Stimulated activated CD4-positive, alpha-beta T cell treated with anti-CD3 and anti-CD28 coated beads, TNF-alpha, amount 100 ng/mL, for 48 hours (primary cell): Measurements from ENCODE around the gene SLC6A15.

ENCODE experiments used
- DNase-seq, 3 donors: peaks; one replicate each; pipeline ENCODE4 v3.0.0-alpha.2; 2020; ENCODE audit warnings: low read depth in 3 of 3

Gene SLC6A15

DNA sequence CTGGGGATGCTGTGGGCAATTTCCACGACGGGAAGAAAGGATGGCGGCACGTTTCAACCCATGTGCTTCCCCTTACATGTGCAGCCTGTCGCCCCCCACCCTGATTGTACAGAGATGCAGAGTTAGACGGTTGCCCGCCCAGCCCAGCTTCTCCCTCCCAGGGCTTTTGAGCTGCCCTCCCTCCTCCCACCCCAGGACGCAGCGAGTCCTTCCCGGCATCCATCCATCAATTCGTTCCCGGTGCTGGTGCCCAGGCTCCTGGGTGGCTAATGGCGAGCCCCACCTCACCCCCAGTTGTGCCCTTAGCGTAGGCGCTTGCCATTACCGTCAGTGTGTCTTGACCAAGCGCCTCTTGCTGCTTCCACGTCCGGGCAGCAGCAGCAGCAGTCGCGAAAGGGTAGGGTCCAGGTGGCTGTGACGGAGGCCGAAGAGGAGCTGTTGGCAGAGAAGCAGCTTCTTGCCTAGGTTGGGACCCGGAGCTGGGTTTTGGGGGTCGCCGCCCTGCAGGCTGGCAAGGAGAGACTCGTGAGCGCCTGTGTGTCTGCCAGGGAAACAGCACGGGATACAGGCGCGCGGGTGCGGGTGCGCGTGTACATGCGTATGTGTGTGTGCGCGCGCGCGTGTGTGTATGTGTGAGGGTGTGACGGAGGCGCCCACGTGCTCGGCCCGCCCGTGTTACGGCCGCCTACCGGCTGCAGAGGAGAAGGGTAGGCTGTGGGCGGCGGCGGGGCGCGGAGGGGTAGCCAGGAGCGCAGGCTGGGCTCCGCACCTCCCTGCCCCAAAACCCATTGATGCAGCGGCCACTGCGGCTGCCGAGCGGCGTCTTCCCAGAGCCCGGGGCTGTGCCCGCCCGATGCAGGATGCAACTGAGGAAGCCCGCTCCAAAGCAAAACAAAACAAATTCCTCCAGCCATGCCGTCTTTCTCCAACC, at the start of gene SLC6A15:
Gene SLC6A15 (minus strand): TSS at position 602 of the 931 bp plus-strand sequence. CDS start 20,679 bp downstream, outside the sequence.
- DNase-seq = peak in 2 of 3 donors; percentile 1 to 8

DNA sequence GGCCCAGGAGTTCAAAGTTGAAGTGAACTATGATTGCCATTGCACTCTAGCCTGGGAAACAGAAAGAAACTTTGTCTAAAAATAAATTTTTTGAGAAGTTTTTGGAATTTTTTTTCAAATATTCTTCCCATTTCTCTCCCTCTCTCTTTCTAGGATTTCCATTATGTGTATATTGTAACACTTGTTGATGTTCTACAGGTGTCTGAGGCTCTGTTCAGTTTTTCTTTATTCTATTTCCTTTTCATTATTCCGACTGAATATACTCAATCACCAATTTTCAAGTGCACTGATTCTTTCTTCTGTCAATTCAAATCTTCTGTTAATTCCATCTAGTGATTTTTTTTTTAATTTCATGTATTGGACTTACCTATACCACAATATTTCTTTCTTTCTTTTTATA, 48.3 kb upstream of the SLC6A15 start:
- no peak for DNase-seq

DNA sequence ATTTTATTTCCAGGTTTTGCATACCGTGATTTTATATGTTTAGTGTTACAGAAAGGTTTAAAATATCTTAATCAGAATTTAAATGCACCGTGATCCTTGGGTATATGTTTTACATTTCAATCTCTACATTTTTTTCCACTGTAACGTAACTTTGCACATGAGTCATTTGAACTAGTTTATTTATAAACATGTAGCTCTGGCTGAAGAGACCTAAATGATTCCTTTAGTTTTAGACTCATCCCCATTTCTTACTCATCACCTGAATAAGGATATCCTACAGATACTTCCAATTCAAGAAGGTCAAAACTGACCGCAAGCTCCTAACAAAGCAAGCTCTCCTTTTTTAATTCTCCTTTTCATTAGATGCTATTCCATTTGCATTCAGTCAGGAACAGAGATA, 42.7 kb upstream of the SLC6A15 start:
- no peak for DNase-seq

DNA sequence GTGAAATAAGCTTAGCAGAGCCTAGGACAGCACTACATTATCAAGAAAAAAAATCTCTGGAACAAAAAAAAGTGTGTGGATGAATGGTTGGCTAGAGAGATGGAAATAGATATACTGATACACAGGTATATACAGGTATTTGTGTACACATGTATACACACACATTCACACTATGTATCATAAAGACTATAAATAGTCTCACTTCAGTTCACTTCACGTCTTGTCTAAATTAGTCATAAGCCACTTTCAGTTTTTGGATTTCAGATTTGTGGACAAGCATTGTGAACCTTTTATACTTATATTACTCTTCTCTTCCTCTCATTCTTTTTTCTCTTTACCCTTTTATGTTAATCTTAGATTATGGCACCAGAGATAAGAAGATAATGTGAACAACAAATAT, 41.8 kb upstream of the SLC6A15 start:
- DNase-seq = no peak

DNA sequence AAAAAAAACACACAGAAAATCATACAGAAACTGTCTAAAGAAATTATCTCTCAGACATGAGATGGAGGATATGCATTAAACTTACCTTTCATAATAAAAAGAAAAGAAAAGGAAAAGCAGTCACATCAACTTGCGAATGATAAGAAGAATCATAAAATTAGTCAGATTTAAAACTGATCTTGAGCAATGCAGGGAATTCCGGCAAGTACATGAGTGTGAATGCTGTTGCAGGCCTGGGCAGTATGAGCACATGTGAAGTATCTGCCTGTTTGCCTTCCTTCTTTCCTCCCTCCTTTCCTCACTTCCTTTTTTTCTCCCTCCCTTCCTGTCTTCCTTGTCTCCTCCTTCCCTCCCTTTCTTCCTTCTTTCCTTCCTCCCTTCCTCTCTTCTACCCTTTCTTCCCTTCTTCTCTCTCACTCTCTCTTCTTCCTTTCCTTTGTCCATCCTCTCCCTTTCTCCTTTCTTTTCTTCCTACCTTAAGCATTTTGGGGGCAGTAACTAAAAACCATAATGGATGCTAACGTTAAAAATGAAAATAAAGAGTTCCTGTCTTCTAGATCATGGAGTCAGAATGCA, 38.5 kb upstream of the SLC6A15 start:
- DNase-seq = no peak

DNA sequence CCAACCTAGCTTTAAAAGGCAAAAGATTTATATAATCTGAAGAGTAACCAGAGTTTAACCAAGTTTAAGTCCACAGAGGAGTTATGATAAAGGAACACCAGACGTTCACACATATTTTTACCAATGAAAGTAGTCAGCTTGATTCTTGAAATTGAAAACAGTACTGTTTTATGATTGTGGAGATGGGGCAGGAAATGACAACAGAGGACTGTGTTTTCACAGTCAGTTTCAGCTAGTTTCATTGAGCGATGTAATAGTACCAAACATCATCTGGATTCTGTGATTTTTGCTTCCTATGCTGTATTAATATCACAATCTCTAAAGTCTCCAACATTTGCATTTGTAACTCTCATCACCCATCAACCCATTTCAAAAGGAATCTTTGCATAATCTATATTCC, 34.2 kb upstream of the SLC6A15 start:
- DNase-seq = no peak

DNA sequence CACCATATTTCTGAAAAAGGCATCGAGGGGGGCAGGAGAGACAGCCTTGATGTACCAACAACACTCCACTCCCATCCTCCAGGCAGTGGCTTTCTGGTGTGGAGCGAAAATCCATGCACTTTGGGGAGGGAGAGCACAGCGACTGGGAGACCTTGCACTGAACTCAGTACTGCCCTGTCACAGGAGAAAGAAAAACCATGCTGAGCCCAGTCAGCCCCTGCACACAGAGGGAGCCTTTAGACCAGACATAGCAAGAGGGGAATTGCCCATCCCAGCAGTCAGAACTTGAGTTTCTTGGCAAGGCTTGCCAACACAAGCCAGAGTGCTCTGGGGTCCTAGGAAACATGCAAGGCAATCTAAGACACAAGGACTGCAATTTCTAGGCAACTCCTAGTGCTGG, 24.8 kb upstream of the SLC6A15 start:
- no peak for DNase-seq

DNA sequence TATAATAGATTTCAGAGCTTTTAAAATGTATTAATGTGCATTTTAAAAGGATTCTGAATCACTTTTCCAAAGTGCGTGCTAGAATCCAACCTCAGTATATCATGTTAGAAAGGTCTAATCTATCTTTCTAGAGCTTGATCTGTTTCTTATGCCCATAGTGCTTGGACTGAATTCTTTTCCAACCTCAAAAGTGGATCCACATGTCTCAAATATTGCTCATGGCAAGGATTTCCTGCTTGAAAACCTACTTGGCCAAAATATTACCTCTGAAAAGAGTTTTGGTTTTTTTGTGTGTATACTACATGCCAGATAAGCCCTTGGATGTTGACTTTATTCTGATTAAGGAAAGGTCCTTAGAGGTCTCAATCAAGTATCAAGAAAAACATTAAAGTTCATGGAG, 16.9 kb upstream of the SLC6A15 start:
- DNase-seq = no peak

DNA sequence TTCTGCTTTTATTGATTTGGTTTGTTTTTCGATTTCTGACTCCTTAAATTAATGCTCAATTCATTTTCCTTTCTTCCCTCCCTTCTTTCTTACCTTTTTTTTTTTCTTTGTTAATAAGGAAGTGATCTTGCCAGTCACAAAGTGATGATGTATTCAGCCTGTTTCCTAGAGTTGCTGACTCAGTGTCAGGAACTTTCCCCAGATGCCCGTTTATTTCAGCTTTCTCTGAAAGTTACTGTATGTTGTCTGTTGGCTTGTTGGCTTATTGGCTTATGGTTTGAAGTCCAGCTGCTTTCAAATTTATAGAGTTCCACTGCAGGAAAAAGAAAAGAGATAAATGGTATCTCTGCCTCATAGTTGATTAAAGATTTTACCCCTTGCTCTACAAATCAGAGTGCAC, 12.4 kb upstream of the SLC6A15 start:
- DNase-seq = no peak

DNA sequence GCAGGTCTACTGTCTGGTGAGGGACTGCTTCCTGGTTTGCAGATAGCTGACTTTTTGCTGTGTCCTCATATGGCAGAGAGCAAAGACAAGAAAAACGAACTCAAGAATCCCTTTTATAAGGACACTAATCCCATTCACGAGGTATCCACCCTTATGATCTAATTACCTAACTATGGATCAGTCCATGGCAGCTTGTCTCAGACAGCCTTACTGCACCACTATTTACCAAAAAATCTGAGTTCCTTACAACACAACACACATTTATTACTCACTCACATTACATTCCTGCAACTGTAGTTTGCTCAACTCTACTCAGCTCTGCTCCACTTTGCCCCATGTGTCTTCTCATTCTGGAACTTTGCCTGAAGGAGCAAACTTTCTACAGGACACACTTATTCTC, 10.1 kb upstream of the SLC6A15 start:
- DNase-seq = no peak

DNA sequence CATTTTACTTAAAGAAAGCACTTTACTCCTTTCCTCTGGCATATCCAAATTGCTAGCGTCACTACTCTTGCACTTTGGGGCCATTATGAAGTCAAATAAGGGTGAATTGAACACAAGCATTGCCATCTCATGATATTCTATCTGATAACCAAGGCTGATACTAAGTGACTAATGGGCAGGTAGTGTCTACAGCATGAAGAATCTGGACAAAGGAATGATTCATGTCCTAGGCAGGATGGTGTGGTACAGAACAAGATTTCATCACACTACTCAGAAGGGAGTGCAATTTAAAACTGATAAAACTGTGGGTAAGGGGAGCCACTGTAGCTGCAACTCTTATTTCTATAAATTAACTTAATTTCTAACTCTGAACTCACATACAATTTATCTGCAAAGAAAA, 7.7 kb upstream of the SLC6A15 start:
- DNase-seq = no peak

DNA sequence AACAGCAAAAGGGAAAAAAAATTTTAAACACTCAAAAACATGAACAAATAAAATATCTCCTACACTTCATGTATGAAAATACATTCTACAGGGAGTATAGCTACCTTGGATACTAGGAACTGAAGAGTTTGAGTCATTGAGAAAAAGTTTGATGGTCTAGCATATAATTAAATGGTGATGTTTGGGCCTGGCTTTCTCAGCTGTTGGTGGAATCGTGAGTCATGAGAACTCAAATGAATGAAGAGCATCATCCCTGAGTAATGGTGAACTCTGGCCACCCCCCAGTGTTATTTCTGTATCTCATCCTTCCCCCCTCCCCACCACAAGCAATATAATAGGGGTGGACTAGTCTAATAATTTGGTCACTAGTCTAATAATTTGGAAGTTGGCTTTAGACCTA, 6.7 kb upstream of the SLC6A15 start:
- no peak for DNase-seq

DNA sequence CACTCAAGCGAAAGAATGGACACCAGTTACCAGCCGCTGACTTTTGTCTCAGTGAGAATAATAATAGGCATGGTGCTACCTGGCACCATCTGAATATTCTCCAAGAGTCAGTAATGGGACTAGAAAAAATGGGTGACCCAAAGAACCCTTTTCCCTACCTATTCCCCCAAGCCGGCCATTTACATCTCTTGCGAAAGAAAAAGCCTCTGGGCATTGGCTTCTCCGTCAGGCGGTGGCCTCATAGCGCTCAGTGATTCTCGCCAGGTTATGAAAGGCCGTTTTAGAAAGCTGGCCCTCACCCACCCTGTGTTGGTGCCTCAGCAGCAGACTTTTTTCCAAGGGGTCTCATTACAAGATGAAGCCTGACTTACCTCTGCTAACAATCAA, 523 bp upstream of the SLC6A15 start:
- DNase-seq = no peak

DNA sequence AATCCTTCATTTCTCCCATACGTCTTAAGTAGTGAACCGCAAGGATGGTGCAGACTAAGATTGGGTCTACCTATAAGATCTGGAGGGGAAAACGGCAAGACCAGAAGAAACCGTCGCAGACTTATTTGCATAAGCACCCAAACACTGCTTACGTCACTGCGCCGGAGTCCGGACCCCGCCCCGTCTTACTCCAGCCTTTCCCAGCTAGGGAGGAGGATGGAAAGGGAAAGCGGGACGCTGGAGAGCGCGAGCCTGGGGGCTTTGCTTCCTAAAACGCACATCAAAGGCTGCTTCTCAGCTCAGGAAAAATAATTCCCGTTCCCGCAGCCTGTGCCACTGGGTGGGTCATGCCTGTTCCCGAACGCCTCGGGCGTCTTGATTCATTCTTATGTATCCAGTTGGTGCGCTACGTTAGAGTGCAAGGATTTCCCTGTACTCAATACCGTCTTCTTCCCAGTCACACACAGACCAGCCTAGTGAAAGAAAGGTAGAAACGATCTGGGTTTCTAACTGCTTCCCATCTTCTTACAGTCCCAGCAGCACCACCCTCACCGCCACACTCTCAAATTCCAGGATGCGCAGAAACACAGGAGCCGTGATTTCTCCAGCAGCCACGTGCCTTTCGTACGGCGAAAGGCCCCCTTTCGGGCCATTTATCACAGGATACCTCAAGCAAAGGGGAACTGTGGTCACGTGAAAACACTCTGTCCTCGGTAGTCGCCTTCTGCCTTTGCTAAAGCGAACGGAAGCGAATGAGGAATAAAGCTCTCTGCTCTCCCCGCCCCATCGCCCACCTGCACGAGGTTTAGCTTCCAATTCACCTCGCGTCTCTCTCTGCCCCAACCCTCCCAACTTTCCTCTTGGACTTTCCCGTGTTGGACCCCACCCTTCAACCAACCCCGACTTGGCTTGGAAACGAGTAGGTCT, 1.1 kb downstream of the SLC6A15 start:
- no peak for DNase-seq

DNA sequence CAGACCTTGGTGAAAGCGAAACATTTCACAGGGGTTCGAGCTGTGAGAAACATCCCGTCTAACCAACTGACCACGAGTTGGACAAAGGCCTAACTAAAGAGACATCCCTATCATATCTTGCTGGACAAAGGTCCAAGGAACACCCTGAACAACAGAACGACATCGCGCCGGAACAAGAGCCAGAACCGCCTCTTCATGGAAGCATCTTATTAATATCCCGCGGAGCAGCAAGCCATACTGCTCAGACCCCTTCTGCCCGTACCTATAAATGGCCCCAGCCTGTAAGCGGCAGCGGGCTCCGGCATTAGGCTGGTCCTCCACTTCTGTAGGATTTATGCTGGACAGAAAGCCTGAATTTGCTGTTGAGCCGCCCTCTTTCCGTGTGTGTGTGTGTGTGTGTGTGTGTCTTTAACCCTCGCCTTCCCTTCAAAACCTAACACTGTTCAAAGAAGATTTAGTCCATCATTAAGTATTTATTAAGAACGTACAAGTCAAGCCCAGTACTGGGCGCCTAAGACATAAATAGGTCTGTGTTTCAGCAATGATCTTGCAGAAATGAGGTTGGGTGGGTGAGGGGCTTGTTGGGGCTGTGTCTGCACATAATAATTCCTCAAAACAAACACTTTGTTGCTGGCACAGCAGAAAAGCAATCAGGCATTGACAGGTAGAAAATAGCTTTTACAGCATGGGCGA, 1.9 kb downstream of the SLC6A15 start:
- DNase-seq = no peak

DNA sequence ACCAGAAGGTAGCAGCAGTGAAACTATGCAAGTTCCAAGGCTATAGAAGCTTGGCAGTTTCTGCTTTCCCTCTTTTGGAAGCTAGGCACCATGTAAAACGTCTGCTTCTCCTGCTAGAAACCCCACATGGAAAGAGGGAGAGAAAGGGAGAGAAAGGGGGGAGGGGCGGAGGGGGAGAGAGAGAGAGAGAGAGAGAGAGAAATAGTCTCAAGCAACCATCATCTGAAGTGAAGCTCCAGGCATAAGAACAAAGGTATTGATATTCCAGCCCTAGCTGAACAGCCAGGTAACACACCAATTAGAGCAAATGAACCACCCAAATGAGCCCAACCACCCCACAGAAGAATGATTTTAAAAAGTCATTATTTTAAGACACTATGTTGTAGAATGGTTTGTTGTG, 8.5 kb downstream of the SLC6A15 start:
- no peak for DNase-seq

DNA sequence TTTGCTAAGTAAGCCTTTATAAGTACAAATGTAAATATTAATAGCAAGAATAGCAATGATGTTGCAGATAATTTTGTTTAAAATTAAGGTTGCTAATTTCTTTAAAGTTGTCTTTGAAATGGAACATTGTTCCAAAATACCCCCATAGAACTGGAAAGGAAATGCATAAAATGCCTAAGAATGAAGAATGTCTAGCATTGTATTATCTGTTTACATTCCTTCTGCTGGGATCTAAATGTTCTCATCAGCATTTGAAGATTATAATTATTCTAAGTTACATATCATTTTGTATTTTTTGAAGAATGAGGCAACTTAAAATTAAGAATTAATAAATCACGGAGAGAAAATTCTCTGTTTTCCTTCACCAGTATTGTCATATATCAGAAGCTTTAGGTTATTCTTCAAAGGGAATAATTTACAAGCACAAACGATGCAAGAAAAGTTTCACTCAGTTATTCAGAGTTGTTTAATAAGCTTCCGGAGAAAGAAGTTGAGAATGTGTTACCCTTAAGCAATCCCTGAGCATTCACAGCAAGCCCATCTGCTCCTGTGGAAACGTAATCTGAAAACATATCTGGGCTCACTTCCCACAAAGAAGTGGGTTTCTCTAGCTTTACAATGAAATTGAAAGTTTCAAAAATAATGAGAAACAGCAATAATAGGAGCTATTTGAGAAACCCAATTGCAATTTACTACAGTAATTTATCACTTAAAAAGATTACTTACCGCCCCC, 21.3 kb downstream of the SLC6A15 start:
- no peak for DNase-seq

DNA sequence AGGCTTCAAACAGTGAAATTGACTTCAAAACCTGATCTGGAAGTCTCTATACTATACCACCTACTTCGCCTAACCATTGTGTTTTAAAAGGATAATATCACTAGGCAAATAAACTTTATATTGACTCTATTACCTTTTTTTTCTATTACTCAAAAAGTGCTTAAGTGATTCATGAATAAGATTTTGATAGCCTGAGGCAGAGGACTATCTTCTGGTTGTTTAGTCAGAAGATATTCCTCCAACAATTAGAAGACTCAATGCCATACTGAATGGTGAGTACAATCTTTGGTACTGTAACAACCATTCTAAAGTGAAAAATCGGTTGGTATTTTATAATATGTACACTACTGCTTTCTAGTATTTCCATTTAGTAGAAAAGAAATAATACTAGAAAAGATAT, 22.8 kb downstream of the SLC6A15 start:
- DNase-seq = no peak

DNA sequence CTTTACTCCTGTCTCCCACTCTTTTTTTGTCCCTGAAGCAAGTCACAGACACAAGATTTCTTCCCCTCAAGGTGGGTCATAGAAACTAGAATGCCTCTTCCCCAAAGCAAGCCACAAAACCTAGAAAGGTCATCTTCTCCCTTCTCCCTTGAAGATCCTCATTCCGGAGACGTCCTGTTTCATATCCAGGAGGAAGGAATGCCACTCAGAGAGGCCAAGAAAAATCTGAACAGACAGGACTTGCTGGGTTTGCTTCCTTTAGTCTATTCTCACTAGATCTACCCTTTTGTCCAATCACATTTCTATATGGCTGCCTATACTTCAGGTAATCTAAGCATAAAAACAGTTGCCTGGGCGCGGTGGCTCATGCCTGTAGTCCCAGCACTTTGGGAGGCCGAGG, 23.7 kb downstream of the SLC6A15 start:
- no peak for DNase-seq

DNA sequence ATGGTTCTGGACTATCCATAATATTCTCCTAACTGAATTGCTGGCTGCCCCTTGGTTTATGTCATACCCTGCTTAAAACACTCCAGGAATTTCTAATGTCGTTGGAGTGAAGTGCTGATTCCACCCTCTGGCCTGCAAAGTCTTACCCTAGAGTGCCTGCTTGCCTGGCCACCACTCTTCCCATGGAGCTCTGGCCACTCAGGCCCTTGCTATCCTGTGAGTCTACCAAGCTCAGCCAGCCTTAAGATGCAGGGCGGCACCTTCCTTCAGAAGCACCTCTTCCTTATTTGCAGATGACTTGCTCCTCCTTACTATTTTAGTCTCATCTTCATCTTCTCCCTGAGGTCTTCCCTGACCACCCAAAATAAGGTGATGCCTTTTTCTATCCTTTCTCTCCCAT, 35.3 kb downstream of the SLC6A15 start:
- no peak for DNase-seq

DNA sequence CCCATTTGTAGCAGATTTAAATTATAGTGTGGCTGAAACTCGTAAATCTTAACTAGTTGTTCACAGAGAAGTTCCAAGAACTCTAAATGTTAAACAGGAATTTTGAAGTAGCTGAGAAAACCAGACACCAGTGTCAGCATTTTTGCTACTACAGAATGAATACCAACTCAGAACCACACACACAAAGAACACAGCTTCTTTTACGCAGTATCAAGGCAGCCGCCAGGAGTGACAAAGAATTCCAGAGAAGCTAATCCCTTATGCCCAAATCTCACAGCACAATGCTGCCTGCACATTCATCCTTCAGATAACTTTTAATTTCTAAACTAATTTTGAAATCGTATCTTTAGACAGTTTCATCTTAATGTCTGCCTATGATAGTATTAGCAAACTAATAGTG, 37.4 kb downstream of the SLC6A15 start:
- DNase-seq = no peak
